ENCODE results near the gene MCF2L2. TPM values are rescaled to one million over a fixed set of nuclear protein-coding genes. Genes with fewer than 3 reads are reported as not detected.

The MCF2L2 gene
- total and polyA plus RNA-seq, 11 donors = 0.12 to 1.4 (median 0.23) TPM; not detected in 1

DNA sequence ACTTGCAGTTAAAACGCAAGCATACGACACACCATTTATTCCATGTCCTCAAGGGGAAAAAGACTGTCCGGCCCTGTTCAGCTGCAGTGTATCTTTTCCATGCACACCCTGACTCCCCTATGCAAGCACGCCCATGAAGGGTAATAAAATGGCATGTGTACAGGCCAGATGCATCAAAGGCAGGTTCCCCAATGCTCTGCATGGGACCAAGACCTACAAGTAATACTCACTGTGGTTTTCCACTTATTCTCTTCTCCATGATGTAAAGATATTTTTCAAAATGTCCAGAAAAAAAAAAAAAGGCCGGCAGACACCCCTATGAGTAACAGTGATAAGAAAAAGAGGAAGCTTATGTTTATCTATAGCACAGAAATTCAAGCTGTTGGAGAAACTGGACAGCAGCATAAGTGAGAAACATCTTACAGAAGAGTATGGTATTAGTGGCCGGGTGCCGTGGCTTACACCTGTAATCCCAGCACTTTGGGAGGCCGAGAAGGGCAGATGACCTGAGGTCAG is 70.8 kb downstream of the MCF2L2 start:
- Histone ChIP-seq H3K27ac (no peak overlapping the region), H3K4me3 (no peak overlapping the region), H3K36me3 (no peaks in the 10 kb centered on the region), H3K4me1 (no peaks in the 10 kb centered on the region), H3K27me3 (no peaks in the 10 kb centered on the region), H3K9me3 (peaks cover 0 to 11% (median 0%) of the 10 kb centered on the region in 12 donors)
- DNase-seq (no peak), ATAC-seq (no peak)
- WGBS, 4 donors = 81 to 87% (median 86%) methylated on average over 8 of the region's 8 CpGs
- intact Hi-C loops (cut with DNase I) = no loop called here
- no peak for TF ChIP-seq POLR2A (IDR thresholded peaks at IDR 0.05)
- TF ChIP-seq, protein P1, sequence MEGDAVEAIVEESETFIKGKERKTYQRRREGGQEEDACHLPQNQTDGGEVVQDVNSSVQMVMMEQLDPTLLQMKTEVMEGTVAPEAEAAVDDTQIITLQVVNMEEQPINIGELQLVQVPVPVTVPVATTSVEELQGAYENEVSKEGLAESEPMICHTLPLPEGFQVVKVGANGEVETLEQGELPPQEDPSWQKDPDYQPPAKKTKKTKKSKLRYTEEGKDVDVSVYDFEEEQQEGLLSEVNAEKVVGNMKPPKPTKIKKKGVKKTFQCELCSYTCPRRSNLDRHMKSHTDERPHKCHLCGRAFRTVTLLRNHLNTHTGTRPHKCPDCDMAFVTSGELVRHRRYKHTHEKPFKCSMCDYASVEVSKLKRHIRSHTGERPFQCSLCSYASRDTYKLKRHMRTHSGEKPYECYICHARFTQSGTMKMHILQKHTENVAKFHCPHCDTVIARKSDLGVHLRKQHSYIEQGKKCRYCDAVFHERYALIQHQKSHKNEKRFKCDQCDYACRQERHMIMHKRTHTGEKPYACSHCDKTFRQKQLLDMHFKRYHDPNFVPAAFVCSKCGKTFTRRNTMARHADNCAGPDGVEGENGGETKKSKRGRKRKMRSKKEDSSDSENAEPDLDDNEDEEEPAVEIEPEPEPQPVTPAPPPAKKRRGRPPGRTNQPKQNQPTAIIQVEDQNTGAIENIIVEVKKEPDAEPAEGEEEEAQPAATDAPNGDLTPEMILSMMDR (IDR thresholded peaks at IDR 0.05) = no peak

DNA sequence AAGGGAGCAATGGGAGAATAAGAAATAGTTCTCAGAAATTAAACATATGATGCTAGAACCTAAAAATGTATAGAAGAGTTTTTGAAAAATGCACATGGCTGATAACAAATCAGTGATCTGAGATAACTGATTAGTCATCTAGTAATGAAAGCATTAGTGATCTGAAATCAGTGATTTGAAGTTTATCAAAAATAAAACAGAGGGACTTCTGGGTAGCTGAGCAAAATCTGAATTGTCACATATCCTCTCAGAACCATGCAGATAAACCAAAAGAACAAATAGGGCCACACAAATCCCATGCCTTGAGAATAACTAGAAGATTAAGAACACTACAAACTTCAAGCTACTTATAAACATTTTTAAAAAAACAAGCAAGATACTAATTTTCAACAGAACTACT is 71.5 kb downstream of the MCF2L2 start:
- Histone ChIP-seq H3K27ac (no peak overlapping the region), H3K27me3 (no peaks in the 10 kb centered on the region), H3K4me1 (no peaks in the 10 kb centered on the region), H3K4me3 (no peak overlapping the region), H3K36me3 (no peaks in the 10 kb centered on the region), H3K9me3 (peaks cover 0 to 11% (median 0%) of the 10 kb centered on the region in 12 donors)
- TF ChIP-seq, protein P1 (IDR thresholded peaks at IDR 0.05) = no peak
- no peak for TF ChIP-seq POLR2A (IDR thresholded peaks at IDR 0.05)
- ATAC-seq (no peak), DNase-seq (no peak)
- intact Hi-C loops (cut with DNase I) = no loop called here

DNA sequence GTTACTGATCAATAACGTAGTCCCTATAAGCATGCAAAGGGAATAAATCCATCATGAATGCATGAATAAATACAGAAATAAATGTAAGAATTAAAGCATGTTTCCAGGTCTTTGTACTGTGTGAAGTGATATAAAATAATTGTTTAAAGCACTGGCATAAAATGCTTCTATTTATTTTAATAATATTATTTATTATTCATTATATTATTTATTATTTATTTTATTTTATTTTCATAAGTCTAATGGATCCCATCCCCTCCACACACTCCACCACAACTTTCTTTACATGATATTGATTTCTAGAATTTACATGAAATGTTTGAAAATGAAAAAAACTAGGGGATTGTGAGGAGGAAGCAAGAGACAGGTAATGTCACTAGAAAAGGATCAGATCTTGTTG is 73.5 kb downstream of the MCF2L2 start:
- H3K4me1 ChIP-seq = no peaks in the 10 kb centered on the region
- no peaks in the 10 kb centered on the region for H3K27me3 ChIP-seq
- no peak for ATAC-seq
- intact Hi-C loops (cut with DNase I) = no loop called here
- no peak overlapping the region for H3K27ac ChIP-seq
- TF ChIP-seq, protein P1 (IDR thresholded peaks at IDR 0.05) = no peak
- no peak for TF ChIP-seq POLR2A (IDR thresholded peaks at IDR 0.05)
- 96 to 100% (median 97%) methylated on average over 1 of the region's 1 CpG for WGBS, 4 donors
- no peak overlapping the region for H3K4me3 ChIP-seq
- H3K9me3 ChIP-seq = peaks cover 0 to 11% (median 0%) of the 10 kb centered on the region in 12 donors
- no peak for DNase-seq
- no peaks in the 10 kb centered on the region for H3K36me3 ChIP-seq

DNA sequence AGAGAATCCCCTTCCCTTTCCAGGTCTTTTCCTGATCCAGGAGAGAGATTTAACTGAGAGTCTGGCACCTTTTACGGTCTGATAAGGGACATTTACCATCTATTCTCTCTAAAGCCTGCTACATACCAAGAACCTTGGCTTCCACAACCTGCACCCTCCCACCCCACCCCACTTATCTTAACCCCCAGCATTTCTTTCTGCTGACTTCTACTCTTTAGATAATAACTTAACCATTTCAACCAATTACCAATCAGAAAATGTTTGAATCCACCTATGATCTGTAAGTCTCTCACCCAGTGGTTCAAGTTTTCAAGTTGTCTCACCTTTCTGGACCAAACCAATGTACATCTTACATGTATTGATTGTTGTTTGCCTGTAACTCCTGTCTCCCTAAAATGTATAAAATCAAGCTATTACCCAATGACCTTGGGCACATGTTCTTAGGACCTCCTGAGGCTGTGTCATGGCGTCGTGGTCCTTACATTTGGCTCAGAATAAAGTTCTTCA is 74.0 kb downstream of the MCF2L2 start:
- peaks cover 0 to 11% (median 0%) of the 10 kb centered on the region in 12 donors for H3K9me3 ChIP-seq
- no peaks in the 10 kb centered on the region for H3K4me1 ChIP-seq
- H3K27me3 ChIP-seq = no peaks in the 10 kb centered on the region
- no peak overlapping the region for H3K4me3 ChIP-seq
- 89 to 98% (median 90%) methylated on average over 3 of the region's 3 CpGs for WGBS, 4 donors
- ATAC-seq (no peak), DNase-seq (no peak)
- intact Hi-C loops (cut with DNase I) = no loop called here
- H3K36me3 ChIP-seq = no peaks in the 10 kb centered on the region
- no peak overlapping the region for H3K27ac ChIP-seq
- TF ChIP-seq, protein P1 (IDR thresholded peaks at IDR 0.05) = no peak
- TF ChIP-seq POLR2A (IDR thresholded peaks at IDR 0.05) = no peak
